GM12873 (cell line): ENCODE data around the gene SLC25A15.

Experiments used
- TF ChIP-seq, protein P1 (sequence below): IDR thresholded peaks from 2 replicates; pipeline ENCODE4 v1.5.1; 2012; ENCODE audit warnings: low read depth, mild to moderate bottlenecking, moderate library complexity, low read length, control low read depth; ENCODE audit not compliant: insufficient read depth; ENCODE audit errors: missing control alignments

Gene SLC25A15

DNA sequence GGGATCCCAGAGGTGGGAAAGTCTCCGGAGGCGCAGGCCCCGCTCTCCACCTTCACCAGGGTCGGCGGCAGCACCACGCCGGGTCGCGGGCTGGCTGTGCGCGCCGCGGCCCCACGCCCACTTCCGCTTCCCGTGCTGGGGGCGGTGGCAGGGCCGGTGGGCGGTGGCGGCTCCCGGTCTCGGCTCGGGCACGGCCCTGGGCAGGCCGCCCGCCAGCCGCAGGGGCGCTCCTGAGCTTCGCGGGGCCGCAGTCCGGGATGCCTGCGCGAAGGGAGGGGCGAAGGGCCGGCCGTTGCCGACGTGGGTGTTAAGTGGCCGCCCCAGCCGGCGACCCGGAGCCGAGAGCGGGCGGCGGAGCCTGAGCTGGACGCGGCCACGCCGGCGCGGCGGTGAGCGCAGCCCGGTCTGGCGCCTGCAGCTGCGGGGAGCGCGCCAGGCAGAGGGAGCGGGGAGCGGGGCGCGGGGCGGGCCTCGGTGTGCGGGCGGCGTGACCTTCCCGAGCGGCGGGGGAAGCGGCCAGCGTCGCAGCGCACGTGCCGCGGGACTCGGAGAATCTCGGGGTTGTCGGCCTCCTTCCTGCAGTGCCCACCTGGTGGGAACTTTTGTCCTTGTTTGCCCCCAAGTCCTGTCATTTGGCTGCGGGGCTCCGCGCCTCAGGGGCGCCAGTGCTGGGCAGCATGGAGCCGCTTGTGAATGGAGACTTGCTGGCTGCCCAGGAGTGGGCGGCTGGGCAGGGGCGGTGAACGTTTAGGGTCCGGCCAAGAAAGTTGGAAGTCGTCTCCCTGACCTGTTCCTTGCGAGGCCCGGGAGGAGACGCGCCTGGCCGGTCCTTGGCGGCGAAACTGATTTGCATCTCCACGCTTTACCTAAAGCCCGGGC is at the start of gene SLC25A15:
Gene SLC25A15 (plus strand): TSS at position 337 of the 879 bp plus-strand sequence. CDS start 3,616 bp downstream, outside the sequence.
- TF ChIP-seq, protein P1, sequence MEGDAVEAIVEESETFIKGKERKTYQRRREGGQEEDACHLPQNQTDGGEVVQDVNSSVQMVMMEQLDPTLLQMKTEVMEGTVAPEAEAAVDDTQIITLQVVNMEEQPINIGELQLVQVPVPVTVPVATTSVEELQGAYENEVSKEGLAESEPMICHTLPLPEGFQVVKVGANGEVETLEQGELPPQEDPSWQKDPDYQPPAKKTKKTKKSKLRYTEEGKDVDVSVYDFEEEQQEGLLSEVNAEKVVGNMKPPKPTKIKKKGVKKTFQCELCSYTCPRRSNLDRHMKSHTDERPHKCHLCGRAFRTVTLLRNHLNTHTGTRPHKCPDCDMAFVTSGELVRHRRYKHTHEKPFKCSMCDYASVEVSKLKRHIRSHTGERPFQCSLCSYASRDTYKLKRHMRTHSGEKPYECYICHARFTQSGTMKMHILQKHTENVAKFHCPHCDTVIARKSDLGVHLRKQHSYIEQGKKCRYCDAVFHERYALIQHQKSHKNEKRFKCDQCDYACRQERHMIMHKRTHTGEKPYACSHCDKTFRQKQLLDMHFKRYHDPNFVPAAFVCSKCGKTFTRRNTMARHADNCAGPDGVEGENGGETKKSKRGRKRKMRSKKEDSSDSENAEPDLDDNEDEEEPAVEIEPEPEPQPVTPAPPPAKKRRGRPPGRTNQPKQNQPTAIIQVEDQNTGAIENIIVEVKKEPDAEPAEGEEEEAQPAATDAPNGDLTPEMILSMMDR = peak; percentile 29

DNA sequence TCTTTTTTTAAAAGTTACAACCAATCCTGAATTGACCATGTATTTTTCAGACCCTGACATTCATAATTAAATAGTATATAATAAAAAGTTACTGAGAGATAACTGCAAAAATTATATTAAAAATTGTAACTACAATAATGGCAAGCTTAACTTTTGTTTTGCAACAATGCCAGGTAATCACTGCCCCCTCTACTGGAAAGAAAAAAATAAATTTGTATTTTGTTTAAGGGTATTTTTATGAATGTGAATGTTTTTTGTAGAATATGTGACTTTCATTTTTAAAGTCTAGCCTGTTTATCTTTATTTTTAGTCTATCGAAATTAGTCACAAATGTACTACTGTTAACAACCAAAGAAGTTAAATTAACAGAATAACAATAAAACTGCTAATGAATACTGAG is 40.1 kb upstream of the SLC25A15 start:
- TF ChIP-seq, protein P1 = no peak

- TF ChIP-seq, protein P1 = no peak
These were observed 34.2 kb upstream of the SLC25A15 start for GRCh38 chr13:40755082-40755700.

GRCh38 chr13:40756042-40756441 is 33.4 kb upstream of the SLC25A15 start:
- TF ChIP-seq, protein P1 = no peak

DNA sequence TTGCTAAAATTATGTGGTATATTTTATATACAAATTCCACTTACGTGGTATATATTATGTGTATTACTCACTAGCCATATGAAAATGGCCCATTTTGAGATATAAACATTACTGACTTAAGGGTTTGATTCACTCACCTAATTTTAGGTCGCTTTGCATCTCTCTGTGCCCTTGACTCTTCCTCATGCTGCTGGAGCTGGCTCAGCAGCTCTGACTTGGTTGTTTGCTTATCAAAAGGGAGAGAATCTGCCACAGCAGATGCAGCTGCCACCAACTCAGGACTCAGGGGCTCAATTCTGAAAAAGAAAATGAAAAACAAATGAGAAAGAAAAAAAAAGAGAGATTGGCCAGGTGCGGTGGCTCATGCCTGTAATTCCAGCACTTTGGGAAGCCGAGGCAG is 30.6 kb upstream of the SLC25A15 start:
- TF ChIP-seq, protein P1 = no peak

DNA sequence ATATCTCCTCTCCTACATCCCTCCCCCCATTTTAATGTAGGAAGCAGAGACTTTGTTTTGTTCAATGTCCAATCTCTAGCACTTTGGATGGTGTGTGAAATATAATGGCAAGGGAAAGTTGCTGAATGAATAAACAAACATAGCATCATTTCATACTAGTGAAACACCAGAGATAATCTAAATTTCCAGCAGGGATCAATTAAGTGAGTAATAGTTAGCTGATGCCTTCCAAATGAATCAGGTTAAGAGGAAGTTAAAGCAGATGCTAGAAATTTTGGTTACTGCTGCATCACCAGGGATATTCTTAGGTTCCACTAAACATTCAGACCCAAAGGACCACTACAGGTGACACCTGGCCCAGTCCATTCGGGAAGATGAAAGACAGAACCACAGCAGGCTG is 26.6 kb upstream of the SLC25A15 start:
- TF ChIP-seq, protein P1 = no peak
